SJSA1 (cell line): Measurements from ENCODE around the gene UQCRC1. TPM values are rescaled to one million over a fixed set of nuclear protein-coding genes. Genes with fewer than 3 reads are reported as not detected.

Source experiments
- DNase-seq, 2 experiments: peaks; one replicate each; pipeline ENCODE4 v3.0.0-alpha.2; 2015 to 2020; ENCODE audit warnings: low spot score in 2 of 2, low read depth in 1 of 2
- H3K27ac ChIP-seq: fragments of 250-450 bp; sonication (Bioruptor Pico); 2 replicates; pipeline ENCODE4 v1.5.1; 2020; ENCODE audit warnings: mild to moderate bottlenecking, moderate library complexity
- H3K27me3 ChIP-seq: fragments of 250-450 bp; sonication (Bioruptor Pico); replicated peaks from 2 replicates; pipeline ENCODE4 v1.5.1; 2020; ENCODE audit warnings: mild to moderate bottlenecking, moderate library complexity
- H3K36me3 ChIP-seq: fragments of 250-450 bp; sonication (Bioruptor Pico); 2 replicates; pipeline ENCODE4 v1.5.1; 2020; ENCODE audit warnings: mild to moderate bottlenecking
- H3K4me1 ChIP-seq: fragments of 250-450 bp; sonication (Bioruptor Pico); replicated peaks from 2 replicates; pipeline ENCODE4 v1.6.1; 2021; ENCODE audit warnings: mild to moderate bottlenecking
- H3K4me3 ChIP-seq: fragments of 250-450 bp; sonication (Bioruptor Pico); 2 replicates; pipeline ENCODE4 v1.5.1; 2020; ENCODE audit warnings: mild to moderate bottlenecking
- H3K9me3 ChIP-seq: fragments of 250-450 bp; sonication (Bioruptor Pico); replicated peaks from 2 replicates; pipeline ENCODE4 v1.5.1; 2020; ENCODE audit warnings: mild to moderate bottlenecking
- total RNA-seq: library from RNA; depleted of rRNA; stranded (reverse); fragments of >200 nt; shearing (Covaris generic); gene quantifications from 2 replicates; pipeline ENCODE4 v1.2.3, GENCODE V29; 2014

The UQCRC1 gene
- total RNA-seq, 1 experiment from 2014 or later, result 377 TPM

- Histone ChIP-seq H3K36me3 (peaks cover 52% of the 10 kb centered on the region), H3K27me3 (no peaks in the 10 kb centered on the region), H3K4me3 (no peak overlapping the region), H3K27ac (no peak overlapping the region), H3K4me1 (no peaks in the 10 kb centered on the region), H3K9me3 (no peaks in the 10 kb centered on the region)
- DNase-seq, result no peak
Measured at GRCh38 chr3:48628277-48629017, 19.0 kb upstream of the UQCRC1 start.

DNA sequence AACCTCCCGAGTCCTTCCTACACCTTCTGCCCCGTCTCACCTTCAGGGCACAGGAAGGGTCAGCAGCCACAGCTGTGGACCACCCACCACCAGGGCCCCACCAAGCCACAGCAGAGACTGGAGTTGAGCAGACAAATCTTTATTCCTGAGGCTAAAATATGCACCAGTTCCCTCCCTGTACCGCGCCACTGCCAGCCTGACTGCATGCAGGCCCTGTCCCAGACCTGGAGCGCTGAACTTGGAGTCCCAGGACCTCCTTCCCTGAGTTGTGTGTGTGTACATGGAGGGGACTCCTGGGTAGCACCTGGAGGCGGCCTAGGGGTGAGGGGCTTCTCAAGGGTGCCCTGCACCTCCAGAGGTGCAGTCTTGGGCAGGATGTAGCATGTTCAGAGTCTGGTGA lies 16.2 kb upstream of the UQCRC1 start:
- Histone ChIP-seq H3K9me3 (no peaks in the 10 kb centered on the region), H3K27me3 (no peaks in the 10 kb centered on the region), H3K4me1 (no peaks in the 10 kb centered on the region), H3K27ac (no peak overlapping the region), H3K36me3 (peaks cover 27% of the 10 kb centered on the region), H3K4me3 (no peak overlapping the region)
- no peak for DNase-seq

- Histone ChIP-seq H3K27me3 (no peaks in the 10 kb centered on the region), H3K4me1 (no peaks in the 10 kb centered on the region), H3K4me3 (no peak overlapping the region), H3K36me3 (peaks cover 23% of the 10 kb centered on the region), H3K27ac (no peak overlapping the region), H3K9me3 (no peaks in the 10 kb centered on the region)
- DNase-seq, result no peak
Measured at GRCh38 chr3:48624767-48625166, 15.3 kb upstream of the UQCRC1 start.

DNA sequence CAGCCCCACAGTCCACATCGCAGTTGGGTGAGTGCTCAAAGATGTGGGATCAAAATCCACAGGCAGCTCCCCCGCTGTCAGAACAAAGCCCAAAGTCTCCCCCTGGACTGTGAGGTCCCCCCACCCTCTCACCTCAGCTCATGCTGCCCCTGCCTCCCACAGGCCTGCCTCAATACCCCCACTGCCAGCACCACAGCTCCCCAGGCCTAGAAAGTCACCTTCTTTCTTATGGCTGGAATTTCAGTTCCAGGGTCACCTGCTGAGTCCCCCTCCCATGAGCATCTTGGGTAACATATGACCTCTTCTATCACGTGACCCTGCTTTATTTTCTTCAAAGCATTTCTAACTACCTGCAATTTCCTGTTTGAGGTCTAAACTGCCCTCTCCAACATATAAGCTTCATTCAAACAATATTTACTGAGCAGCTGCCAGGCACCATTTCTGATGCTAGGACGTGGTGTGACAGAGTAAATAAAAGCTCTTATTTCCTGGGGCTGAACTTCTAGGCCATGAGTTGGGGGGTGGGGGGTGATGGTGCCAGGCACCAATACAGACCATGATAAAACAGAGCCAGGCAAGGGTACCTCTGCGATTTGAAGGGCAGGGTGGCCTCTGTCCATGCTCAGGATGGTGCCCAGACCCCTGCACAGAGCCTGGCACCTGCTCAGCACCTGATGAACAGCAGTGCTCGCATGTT lies 14.6 kb upstream of the UQCRC1 start:
- H3K9me3 ChIP-seq, result no peaks in the 10 kb centered on the region
- H3K27ac ChIP-seq, result no peak overlapping the region
- H3K27me3 ChIP-seq, result no peaks in the 10 kb centered on the region
- H3K4me1 ChIP-seq, result no peaks in the 10 kb centered on the region
- peaks cover 19% of the 10 kb centered on the region for H3K36me3 ChIP-seq
- DNase-seq, result no peak
- H3K4me3 ChIP-seq, result no peak overlapping the region

- no peak for DNase-seq
- peaks cover 12% of the 10 kb centered on the region; the same call in 1 of the 2 replicates for H3K9me3 ChIP-seq
- no peak within 1 kb of the TSS for H3K4me3 ChIP-seq
Measured at GRCh38 chr3:48621461-48621869, 12.0 kb upstream of the UQCRC1 start, which contains the start of gene TMEM89. TMEM89 (minus strand) TSS chr3:48621769; CDS start chr3:48621756, 13 bp downstream.

GRCh38 chr3:48619541-48620524 lies 10.4 kb upstream of the UQCRC1 start:
- no peaks in the 10 kb centered on the region for H3K36me3 ChIP-seq
- H3K27me3 ChIP-seq, result no peaks in the 10 kb centered on the region
- H3K27ac ChIP-seq, result no peak overlapping the region
- no peaks in the 10 kb centered on the region for H3K4me1 ChIP-seq
- no peak for DNase-seq
- H3K4me3 ChIP-seq, result no peak overlapping the region
- H3K9me3 ChIP-seq, result peaks cover 12% of the 10 kb centered on the region; the same call in 1 of the 2 replicates

More at GRCh38 chr3:48621461-48621869, 12.0 kb upstream of the UQCRC1 start, which contains the start of gene TMEM89:
- Histone ChIP-seq H3K27me3 (no peaks in the 10 kb centered on the region), H3K4me1 (no peaks in the 10 kb centered on the region), H3K36me3 (peaks cover 8% of the 10 kb centered on the region; the same call in 1 of the 2 replicates), H3K27ac (no peak within 1 kb of the TSS)

- H3K4me3 ChIP-seq, result no peak overlapping the region
- peaks cover 12% of the 10 kb centered on the region; the same call in 1 of the 2 replicates for H3K9me3 ChIP-seq
- no peaks in the 10 kb centered on the region for H3K36me3 ChIP-seq
- no peaks in the 10 kb centered on the region for H3K4me1 ChIP-seq
- no peak for DNase-seq
- no peaks in the 10 kb centered on the region for H3K27me3 ChIP-seq
- H3K27ac ChIP-seq, result no peak overlapping the region
Measured at GRCh38 chr3:48617559-48617958, 8.1 kb upstream of the UQCRC1 start.

DNA sequence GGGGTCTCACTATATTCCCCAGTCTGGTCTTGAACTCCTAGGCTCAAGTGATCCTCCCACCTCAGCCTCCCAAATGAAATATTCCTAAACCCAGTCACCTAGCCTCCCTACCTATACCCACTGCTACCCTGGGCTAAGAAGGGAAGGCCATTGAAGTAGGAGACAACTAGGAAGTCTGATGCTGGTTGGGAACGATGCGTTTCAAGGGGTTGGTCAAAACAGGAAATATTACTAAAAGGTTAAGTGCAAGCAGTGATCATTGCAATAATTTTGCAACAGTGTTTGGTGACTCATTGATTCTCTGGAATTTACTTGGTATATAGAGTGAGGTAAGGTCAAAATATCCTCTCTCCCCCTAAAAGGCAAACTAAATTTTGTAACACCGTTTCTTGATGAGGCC lies 4.6 kb upstream of the UQCRC1 start:
- no peak for DNase-seq
- Histone ChIP-seq H3K4me1 (0 out of 2 replicates have a peak, but pooled peaks cover 3% of the 10 kb centered on the region), H3K4me3 (no peak overlapping the region), H3K9me3 (peaks cover 12% of the 10 kb centered on the region; the same call in 1 of the 2 replicates), H3K27ac (no peak overlapping the region), H3K36me3 (peaks cover 4% of the 10 kb centered on the region), H3K27me3 (no peaks in the 10 kb centered on the region)

DNA sequence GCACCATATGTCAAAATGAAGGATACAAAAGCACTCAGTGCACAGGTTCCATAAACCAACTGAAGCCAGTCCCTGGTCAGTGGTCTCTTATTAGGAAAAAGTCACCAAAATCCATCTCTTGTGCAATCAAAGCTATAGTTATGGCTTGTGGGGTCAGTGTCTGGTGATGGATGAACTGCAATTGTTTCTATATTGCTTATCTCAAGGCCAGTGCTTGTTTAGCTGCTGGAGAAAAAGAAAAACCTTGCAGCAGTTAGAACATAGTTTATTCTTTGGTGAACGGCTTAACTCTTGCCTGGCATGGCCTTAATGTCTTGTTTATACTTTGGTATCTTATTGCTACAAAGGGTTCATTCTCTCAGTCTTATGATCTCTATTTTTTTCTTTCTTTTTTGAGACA lies 2.9 kb upstream of the UQCRC1 start:
- H3K27me3 ChIP-seq, result no peaks in the 10 kb centered on the region
- peaks cover 11% of the 10 kb centered on the region for H3K4me1 ChIP-seq
- no peak overlapping the region for H3K27ac ChIP-seq
- H3K36me3 ChIP-seq, result peaks cover 18% of the 10 kb centered on the region
- H3K9me3 ChIP-seq, result peaks cover 4% of the 10 kb centered on the region; the same call in 1 of the 2 replicates
- no peak overlapping the region for H3K4me3 ChIP-seq
- DNase-seq, result no peak

GRCh38 chr3:48607519-48607918 lies 1.9 kb downstream of the UQCRC1 start:
- DNase-seq, result no peak
- Histone ChIP-seq H3K4me3 (no peak overlapping the region), H3K27me3 (no peaks in the 10 kb centered on the region), H3K4me1 (peaks cover 11% of the 10 kb centered on the region), H3K27ac (no peak overlapping the region), H3K9me3 (no peaks in the 10 kb centered on the region), H3K36me3 (peaks cover 65% of the 10 kb centered on the region)

GRCh38 chr3:48601622-48601994 lies 7.8 kb downstream of the UQCRC1 start:
- DNase-seq, result no peak
- no peaks in the 10 kb centered on the region for H3K27me3 ChIP-seq
- no peak overlapping the region for H3K4me3 ChIP-seq
- H3K4me1 ChIP-seq, result peaks cover 46% of the 10 kb centered on the region
- H3K27ac ChIP-seq, result no peak overlapping the region
- peaks cover 92% of the 10 kb centered on the region for H3K36me3 ChIP-seq
- no peaks in the 10 kb centered on the region for H3K9me3 ChIP-seq

DNA sequence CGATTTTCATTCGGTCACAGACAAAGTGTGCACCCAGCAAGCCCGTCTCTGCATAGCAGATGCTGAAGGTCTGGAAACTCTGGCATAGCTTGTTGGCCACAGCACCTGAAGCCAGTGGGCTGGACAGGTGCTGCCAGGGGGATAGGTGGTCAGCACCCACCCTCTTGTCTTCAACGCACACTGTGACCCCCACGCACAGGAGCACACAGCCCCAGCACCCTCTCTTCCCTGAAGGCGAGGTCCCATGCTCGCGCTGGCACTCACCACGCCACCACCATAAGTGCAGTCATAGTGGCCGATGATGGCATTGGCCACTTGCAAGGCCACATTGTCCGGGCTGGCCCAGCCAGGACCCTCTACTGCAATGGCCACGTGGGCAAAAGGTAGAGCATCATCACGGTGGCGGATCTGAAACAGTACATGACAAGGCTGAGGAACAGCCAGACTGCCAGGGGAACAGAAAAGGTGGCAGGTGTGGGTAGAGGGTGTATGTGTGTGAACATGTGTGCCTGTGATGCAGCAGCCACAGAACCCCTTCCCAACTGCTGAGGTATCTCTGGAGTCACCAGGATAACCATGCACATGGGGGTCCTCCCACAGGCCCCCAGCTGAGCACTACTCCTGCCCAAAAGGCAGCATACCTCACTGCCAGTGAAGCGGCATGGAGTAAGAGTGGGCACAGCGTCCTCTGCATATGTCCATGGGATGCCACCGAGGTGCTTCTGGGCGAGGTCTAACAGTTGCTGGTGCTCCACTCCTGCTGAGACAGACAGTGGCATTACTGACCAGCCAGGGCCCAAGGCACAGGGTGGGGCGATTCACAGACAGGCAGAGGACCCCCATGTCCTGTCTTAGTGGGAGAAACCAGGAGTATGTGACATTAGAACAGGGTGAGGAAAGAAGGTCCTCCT lies 8.5 kb downstream of the UQCRC1 start:
- Histone ChIP-seq H3K27me3 (no peaks in the 10 kb centered on the region), H3K9me3 (no peaks in the 10 kb centered on the region), H3K36me3 (peaks cover 89% of the 10 kb centered on the region), H3K4me3 (no peak overlapping the region), H3K4me1 (peaks cover 53% of the 10 kb centered on the region), H3K27ac (no peak overlapping the region)
- DNase-seq, result no peak
